ENCODE results near the gene SPARC.

Gene SPARC

GRCh38 chr5:151651997-151652645 lies 34.6 kb downstream of the SPARC start:
- no peak for DNase-seq

- DNase-seq: no peak
These were observed 37.7 kb downstream of the SPARC start for GRCh38 chr5:151648988-151649387.

GRCh38 chr5:151648089-151648488 lies 38.6 kb downstream of the SPARC start:
- no peak for DNase-seq

- DNase-seq: no peak
These were observed 39.3 kb downstream of the SPARC start for GRCh38 chr5:151647320-151647861.

DNA sequence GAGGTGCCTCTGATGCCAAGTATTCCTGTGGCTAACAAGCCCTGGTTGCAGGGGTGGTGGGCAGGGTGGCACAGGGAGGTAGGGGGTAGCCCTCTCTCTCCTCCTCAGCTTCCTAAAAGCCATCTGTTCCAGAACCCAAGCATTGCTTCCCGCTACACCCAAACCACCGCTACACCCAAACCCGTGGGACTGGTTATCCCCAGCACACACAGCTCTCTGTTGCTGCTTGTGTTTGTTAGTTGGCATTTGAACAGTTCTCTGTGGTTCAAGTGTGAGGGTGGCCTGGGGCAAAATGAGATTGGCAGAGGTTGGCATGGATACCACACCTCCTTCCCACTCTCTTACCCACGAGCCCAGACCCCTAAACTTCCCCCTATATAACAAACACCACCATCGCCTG lies 40.4 kb downstream of the SPARC start:
- no peak for DNase-seq

GRCh38 chr5:151643388-151643787 lies 43.3 kb downstream of the SPARC start:
- DNase-seq: no peak

DNA sequence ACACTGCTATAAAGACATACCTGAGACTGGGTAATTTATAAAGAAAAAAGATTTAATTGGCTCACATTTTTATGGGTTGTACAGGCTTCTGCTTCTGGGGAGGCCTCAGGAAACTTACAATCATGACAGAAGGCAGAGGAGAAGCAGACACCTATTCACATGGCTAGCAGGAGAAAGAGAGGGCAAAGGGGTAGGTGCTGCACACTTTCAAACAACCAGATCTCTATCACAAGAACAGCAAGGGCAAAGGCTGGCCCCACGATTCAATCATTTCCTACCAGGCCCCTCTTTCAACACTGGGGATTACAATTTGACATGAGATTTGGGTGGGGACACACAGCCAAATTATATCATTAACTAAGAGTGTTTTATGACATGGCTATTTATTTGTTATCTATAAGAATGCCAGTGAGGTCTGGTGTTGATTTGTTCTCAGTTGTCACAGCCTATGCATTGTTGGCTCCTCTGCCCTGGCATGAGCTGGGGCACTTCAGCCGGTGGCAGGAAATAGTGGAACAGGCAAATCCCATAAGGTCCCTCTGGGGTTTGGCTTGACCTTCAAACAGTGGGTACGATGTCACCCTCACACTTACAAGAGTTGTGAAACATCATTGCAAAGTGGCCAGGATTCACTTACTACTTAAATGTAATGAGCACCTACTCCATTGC lies 44.1 kb downstream of the SPARC start:
- DNase-seq: no peak

DNA sequence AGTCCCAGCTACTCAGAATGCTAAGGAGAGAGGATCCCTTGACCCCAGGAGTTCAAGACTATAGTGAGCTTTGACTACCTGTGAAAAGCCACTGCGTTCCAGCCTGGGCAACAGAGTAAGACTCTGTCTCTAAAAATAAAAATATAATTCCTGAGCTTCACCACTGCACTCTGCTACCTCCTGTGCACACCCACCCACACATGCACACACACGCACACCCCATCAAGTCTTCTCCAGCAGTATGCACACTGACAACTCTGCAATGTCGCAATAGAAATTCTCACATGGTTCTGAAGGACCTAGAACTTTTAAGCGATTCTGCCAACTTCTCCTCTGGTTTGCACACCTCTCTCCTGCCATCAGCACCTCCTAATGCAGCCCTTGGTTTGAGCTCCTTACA lies 48.1 kb downstream of the SPARC start:
- no peak for DNase-seq

DNA sequence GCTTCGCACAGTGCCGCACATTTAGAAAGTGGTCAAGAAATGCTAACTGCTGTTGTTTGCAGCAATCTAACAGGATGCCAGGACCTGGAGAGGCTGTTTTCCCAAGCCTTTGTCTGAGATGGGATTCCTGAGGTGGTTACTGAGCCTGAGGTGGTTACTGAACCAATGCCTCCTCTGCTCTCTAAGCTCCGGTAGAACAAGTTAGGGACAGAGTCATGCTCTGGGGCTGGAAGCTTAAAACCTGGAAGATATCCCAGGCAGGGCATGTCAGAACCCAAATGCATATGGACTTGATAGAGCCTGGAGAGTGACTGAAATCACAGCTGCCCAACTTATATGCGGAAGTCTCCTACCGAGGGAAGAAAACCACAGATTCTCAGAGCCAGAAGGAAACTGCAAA lies 49.0 kb downstream of the SPARC start:
- no peak for DNase-seq

DNA sequence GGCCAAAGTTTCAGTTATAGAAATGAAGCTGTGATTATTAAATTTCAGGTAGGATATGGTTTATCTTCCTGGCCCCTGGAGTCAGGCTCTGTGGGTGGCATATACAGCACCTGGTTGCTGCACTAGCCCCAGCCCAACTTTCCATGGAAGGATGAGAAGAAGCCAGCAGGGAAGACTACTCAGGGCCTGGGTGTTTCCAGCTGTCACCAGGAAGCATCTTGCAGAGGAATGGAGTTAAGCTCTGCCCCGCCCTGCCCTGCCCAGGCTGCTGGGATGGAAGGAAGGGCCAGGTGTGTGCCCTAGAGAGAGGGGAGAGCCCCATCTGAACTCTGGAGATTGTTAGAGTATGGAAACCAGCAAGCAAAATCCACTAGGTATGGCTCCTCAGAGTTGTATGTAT lies 52.8 kb downstream of the SPARC start:
- DNase-seq: no peak

GRCh38 chr5:151632941-151633340 lies 53.8 kb downstream of the SPARC start:
- no peak for DNase-seq

GRCh38 chr5:151632524-151632923 lies 54.2 kb downstream of the SPARC start:
- DNase-seq: no peak

DNA sequence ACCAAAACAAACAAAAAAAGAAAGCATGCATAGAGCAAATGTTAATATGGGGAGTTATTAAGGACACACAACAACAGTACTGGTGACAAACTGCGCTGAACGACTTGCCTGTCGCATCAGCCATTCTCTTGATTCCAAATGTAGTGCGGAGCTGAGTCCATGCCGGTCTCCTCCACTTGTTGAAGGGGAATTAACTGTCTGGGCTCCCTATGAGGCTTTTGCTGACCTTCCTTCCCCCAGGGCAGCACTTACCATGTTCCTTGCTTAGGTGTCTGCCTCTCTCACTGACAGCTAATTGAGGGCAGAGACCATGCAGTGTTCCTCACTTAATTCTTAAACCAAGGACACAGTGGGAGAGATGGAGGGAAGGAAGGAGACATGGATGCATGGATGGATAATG lies 54.8 kb downstream of the SPARC start:
- no peak for DNase-seq

- no peak for DNase-seq
These were observed 56.6 kb downstream of the SPARC start for GRCh38 chr5:151630088-151630487.

DNA sequence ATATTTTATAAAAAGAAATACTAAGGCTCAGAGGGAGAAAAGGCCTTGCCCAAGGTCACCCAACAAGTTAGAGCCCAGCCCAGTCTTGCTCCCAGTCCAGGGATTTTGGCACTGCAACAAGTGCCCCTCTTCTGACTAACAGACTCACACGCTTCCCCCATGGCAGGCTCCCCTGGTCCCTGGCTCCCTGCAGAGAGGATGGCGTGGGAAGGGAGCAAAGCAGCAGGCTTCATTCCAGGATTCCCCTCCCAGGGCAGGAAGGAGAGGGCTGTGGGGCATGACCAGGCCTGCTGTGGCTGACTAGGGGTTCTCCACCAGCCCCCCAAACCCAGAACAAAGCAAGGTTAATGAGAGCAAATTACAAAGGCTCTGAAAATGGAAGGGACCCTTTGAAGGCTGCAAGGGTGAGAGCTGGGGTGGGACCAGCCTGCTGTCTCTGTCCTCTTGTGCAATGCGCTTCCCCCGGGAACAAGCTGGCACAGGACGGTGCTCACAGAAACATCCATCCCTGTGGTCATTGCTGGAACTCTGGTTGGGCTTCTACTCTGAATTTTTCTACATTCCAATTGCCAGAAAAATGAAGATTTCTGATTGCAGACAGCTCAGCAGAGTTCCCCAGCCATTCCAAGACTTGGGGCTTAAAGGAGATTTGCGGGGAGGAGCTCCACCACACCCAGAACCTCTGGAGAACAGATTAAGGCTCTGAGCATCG lies 58.4 kb downstream of the SPARC start:
- DNase-seq: no peak

DNA sequence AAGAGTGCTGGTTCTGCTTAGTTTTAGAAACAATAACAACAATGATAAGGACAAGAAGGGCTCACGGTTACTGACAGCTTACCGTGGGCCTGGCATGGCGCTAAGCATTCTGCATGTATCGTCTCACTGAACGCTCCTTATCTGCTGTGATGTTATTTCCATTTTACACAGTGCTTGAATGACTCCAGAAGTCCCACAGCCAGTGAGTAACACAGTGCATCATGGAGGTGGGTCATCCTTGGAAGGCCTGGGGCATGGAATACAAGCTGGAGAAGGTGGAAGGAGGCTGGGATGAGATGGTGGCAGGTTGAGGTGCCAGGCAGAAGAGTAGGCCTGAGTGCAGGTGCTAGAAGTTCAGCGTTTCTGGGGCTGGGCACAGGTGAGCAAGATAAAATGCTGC lies 59.1 kb downstream of the SPARC start:
- no peak for DNase-seq

DNA sequence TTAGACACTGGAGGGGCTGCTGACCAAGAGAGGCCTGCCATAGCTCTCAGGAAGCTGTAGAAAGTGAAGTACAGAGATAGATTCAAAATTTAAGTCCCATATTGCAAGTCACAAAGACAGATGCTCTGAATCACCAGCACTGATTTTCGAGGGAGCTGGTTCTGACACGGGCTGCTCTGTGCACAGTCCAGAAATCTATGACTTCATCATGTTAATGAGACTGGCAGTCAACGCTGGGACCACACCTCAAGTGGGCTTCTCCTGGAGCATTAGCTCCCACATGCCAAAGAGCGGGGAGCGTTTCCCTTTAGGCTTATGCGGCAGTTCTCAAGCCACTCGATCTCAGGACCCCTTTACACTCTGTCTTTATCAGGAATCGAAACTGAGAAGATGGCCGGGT lies 61.4 kb downstream of the SPARC start:
- DNase-seq: no peak

DNA sequence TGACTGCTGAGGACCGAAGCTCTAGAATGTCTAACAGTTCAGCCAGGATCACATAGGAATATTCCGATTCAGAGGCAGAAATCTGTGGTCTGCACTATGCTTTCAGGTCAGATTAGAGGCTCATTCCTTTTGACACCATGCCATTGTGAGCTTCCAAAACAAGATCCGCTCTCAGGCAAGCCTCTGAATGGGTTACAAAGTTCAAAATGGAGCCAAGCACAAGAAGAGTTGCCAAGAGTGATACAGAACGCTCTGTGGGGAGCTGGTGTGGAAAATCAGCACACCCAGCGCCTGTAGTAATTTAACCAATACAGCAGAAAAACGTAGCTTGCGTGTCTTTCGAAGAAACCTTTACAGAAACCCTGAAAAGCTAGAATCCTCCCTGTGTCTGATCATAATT lies 62.2 kb downstream of the SPARC start:
- no peak for DNase-seq

DNA sequence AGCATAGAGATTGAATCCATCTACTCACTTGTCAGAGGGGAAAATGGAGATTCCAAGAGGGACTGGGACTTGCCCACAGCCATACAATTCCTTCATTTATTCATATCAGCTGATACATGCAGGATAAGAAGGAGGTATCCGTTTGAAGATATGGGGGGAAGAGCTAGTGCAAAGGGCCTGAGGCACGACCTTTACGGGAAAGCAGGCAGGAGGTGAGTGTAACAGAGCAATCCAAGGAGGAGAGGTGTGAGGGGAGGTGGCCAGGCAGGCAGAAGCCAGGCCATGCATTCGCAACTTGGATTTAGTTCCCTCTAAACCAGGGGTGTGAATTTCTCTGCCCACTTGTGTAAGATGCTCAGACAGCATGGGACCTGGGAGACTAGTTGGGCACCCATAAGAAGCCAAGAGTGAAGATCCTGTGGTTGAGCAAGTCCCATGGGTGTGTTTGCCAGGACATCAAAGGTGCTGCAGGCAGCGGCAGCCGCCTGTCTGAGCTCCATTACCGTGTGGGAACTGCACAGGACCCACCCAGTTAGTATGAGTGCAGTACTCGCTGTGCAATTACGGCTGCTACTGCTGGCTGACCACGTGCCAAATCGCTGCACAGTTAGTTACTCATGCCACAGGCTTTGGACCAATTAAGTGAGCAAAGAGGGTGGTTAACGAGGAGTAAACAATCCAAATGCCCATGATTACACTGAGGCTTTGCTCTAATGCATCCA lies 64.2 kb downstream of the SPARC start:
- no peak for DNase-seq

DNA sequence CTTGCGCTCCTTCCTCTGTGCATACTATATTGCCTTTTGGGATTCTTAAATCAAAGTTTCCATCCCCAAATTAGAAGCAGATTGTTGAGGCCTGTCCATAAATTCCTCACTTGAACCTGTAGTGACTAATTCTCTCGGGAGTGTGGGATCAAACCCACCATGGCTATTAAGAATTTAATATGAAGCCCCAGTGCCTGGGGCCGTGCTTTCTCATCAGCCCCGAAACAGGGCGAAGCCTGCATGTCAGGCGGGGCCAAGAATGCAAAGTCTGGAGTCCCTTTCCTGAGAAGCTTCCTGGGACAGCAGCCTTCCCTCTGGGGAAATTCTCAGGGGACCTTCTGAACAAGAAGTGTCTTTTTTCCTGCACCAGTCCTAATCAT lies 66.3 kb downstream of the SPARC start:
- DNase-seq: no peak

DNA sequence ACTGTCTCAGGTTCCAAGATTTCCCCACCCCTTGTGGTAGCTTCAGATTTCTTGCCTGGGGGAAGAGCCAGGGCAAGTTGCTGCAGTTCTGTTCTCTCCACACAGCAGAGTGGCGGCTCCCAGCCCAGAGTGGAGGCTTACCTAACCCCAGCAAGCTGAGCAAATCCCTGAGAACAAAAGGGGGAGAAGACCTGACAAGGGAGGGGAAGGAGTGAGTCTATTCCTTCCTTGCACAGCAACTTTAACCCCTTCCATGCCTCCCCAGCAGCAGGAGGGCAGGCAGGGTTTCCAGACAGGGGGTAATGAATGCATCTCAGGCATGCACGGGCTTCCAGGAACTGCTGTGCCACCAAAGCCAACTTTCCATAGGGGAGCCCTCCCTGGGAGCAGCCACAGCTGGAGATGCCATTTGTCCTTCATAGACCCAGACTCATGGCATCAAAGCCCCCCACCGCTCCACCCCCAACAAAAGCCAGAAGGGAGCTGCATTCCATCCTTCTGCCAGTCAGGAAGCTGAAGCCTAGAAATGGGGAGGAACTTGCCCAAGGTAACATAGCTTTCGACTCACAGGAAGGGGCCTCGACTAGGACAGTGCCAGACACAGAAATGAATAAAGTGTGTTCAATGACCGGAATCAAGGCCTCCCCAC lies 66.8 kb downstream of the SPARC start:
- no peak for DNase-seq

- DNase-seq: no peak
These were observed 67.8 kb downstream of the SPARC start for GRCh38 chr5:151618907-151619306.
